DMS153 treated with DMSO at 0.1 percent for 48 hours (cell line): Measurements from ENCODE around the gene ROR2.

Experiments used
- DNase-seq: peaks from one replicate; lab custom pipeline; 2025; ENCODE audit not compliant: unreplicated experiment; lab: John Stamatoyannopoulos, UW

Gene ROR2

GRCh38 chr9:91882627-91883026 is 67.4 kb downstream of the ROR2 start:
- no peak for DNase-seq

GRCh38 chr9:91880378-91880972 is 69.6 kb downstream of the ROR2 start:
- no peak for DNase-seq

GRCh38 chr9:91879231-91879630 is 70.8 kb downstream of the ROR2 start:
- DNase-seq, result no peak

- DNase-seq, result no peak
Measured at GRCh38 chr9:91873637-91874051, 76.4 kb downstream of the ROR2 start.

GRCh38 chr9:91868732-91869391 is 81.2 kb downstream of the ROR2 start:
- DNase-seq, result no peak

GRCh38 chr9:91867740-91868139 is 82.3 kb downstream of the ROR2 start:
- no peak for DNase-seq

- no peak for DNase-seq
Measured at GRCh38 chr9:91865041-91865440, 85.0 kb downstream of the ROR2 start.

- DNase-seq, result no peak
Measured at GRCh38 chr9:91864380-91864779, 85.6 kb downstream of the ROR2 start.

- no peak for DNase-seq
Measured at GRCh38 chr9:91863469-91863868, 86.6 kb downstream of the ROR2 start.

GRCh38 chr9:91858213-91859030 is 91.6 kb downstream of the ROR2 start:
- DNase-seq, result no peak

- no peak for DNase-seq
Measured at GRCh38 chr9:91857291-91858212, 92.5 kb downstream of the ROR2 start.

GRCh38 chr9:91856419-91856818 is 93.6 kb downstream of the ROR2 start:
- no peak for DNase-seq

GRCh38 chr9:91855196-91855595 is 94.8 kb downstream of the ROR2 start:
- DNase-seq, result no peak

- DNase-seq, result no peak
Measured at GRCh38 chr9:91852801-91853347, 97.2 kb downstream of the ROR2 start.

GRCh38 chr9:91849694-91850093 is 100.3 kb downstream of the ROR2 start:
- DNase-seq, result no peak

- DNase-seq, result no peak
Measured at GRCh38 chr9:91848146-91848545, 101.9 kb downstream of the ROR2 start.

GRCh38 chr9:91847581-91848091 is 102.4 kb downstream of the ROR2 start:
- DNase-seq, result no peak

GRCh38 chr9:91845879-91846278 is 104.1 kb downstream of the ROR2 start:
- no peak for DNase-seq

- no peak for DNase-seq
Measured at GRCh38 chr9:91844701-91845291, 105.2 kb downstream of the ROR2 start.

- DNase-seq, result no peak
Measured at GRCh38 chr9:91844190-91844589, 105.8 kb downstream of the ROR2 start.
